ENCODE measurements around the gene ARIH1.
A peak's percentile ranks its signal among the peaks of the same experiment; 100 is the strongest.

GRCh38 chr15:72487070-72487797, 13.1 kb downstream of the ARIH1 start:
- TF ChIP-seq CTCF (IDR thresholded peaks at IDR 0.05) (no peak), EP300 (IDR thresholded peaks at IDR 0.05; ENCODE audit: borderline replicate concordance in 1 of 2, low read depth in 1 of 2, low read length in 1 of 2) (0 out of 4 replicates have a peak, but pooled peaks of 1 of the 2 experiments have one; percentile 21), TEAD4 (IDR thresholded peaks at IDR 0.05; ENCODE audit: borderline replicate concordance, insufficient read depth) (no peak), GABPA (IDR thresholded peaks at IDR 0.05; ENCODE audit: low read depth) (no peak), YY1 (IDR thresholded peaks at IDR 0.05; ENCODE audit: low read depth) (no peak)
- TF ChIP-seq, protein P1, sequence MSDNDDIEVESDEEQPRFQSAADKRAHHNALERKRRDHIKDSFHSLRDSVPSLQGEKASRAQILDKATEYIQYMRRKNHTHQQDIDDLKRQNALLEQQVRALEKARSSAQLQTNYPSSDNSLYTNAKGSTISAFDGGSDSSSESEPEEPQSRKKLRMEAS (IDR thresholded peaks at IDR 0.05; ENCODE audit: low read depth), result no peak

Measured in SK-N-SH (cell line).